Osteoblast (primary cell): ENCODE measurements around the gene KLHL41. TPM values are rescaled to one million over a fixed set of nuclear protein-coding genes. Genes with fewer than 3 reads are reported as not detected.

Experiments
- DNase-seq: peaks from one replicate; pipeline ENCODE4 v3.0.0; 2011; ENCODE audit warnings: low spot score, mixed read lengths; ENCODE audit not compliant: insufficient read length; ENCODE audit errors: missing footprints
- H2AFZ ChIP-seq: 2 replicates; pipeline ENCODE4 v1.6.0; 2011; ENCODE audit warnings: mild to moderate bottlenecking, low read length
- H3K27ac ChIP-seq: 2 replicates; pipeline ENCODE4 v1.5.1; 2011; ENCODE audit warnings: mild to moderate bottlenecking, low read depth, low read length, moderate library complexity
- H3K27me3 ChIP-seq: 2 replicates; pipeline ENCODE4 v1.6.0; 2012; ENCODE audit warnings: mild to moderate bottlenecking, control low read depth, inconsistent platforms, low read length, moderate library complexity; ENCODE audit not compliant: insufficient read depth
- H3K36me3 ChIP-seq: 2 replicates; pipeline ENCODE4 v1.5.1; 2011; ENCODE audit warnings: mild to moderate bottlenecking, low read length, control low read depth, moderate library complexity; ENCODE audit not compliant: insufficient read depth
- H3K4me1 ChIP-seq: 2 replicates; pipeline ENCODE4 v1.5.1; 2011; ENCODE audit warnings: mild to moderate bottlenecking, low read length, control low read depth, moderate library complexity; ENCODE audit not compliant: insufficient read depth
- H3K4me2 ChIP-seq: 2 replicates; pipeline ENCODE4 v1.6.0; 2011; ENCODE audit warnings: mild to moderate bottlenecking, low read length; ENCODE audit not compliant: insufficient read depth
- H3K4me3 ChIP-seq: fragments of 200-600 bp; sonication (generic); 3 replicates; pipeline ENCODE4 v1.5.1; 2012; ENCODE audit warnings: mild to moderate bottlenecking, low read length, inconsistent platforms; ENCODE audit not compliant: insufficient read depth
- H3K79me2 ChIP-seq: 2 replicates; pipeline ENCODE4 v1.6.0; 2012; ENCODE audit warnings: mild to moderate bottlenecking, low read length, control low read depth, inconsistent platforms; ENCODE audit not compliant: insufficient read depth
- H3K9me3 ChIP-seq: 2 replicates; pipeline ENCODE4 v1.5.1; 2011; ENCODE audit warnings: low read depth, low read length, control low read depth
- H4K20me1 ChIP-seq: 2 replicates; pipeline ENCODE4 v1.6.0; 2012; ENCODE audit warnings: mild to moderate bottlenecking, low read length, control low read depth; ENCODE audit not compliant: insufficient read depth
- total RNA-seq: library from RNA; depleted of rRNA; stranded (reverse); fragments of >200 nt; gene quantifications from 2 replicates; pipeline ENCODE4 v1.2.3, GENCODE V29; 2012
- TF ChIP-seq, protein P1 (sequence below): IDR thresholded peaks from 2 replicates; pipeline ENCODE4 v1.5.1; 2011; ENCODE audit warnings: mild to moderate bottlenecking, low read depth, low read length, moderate library complexity; ENCODE audit errors: extremely low read depth

KLHL41 gene
- total RNA-seq, 1 donor = 1.1 TPM

- Histone ChIP-seq H4K20me1 (no peaks in the 10 kb centered on the region), H3K27ac (no peak overlapping the region), H3K4me1 (no peaks in the 10 kb centered on the region), H3K36me3 (no peaks in the 10 kb centered on the region), H3K79me2 (no peaks in the 10 kb centered on the region), H2AFZ (no peak overlapping the region), H3K27me3 (no peaks in the 10 kb centered on the region), H3K9me3 (no peaks in the 10 kb centered on the region), H3K4me3 (no peak overlapping the region), H3K4me2 (no peak overlapping the region)
- TF ChIP-seq, protein P1, sequence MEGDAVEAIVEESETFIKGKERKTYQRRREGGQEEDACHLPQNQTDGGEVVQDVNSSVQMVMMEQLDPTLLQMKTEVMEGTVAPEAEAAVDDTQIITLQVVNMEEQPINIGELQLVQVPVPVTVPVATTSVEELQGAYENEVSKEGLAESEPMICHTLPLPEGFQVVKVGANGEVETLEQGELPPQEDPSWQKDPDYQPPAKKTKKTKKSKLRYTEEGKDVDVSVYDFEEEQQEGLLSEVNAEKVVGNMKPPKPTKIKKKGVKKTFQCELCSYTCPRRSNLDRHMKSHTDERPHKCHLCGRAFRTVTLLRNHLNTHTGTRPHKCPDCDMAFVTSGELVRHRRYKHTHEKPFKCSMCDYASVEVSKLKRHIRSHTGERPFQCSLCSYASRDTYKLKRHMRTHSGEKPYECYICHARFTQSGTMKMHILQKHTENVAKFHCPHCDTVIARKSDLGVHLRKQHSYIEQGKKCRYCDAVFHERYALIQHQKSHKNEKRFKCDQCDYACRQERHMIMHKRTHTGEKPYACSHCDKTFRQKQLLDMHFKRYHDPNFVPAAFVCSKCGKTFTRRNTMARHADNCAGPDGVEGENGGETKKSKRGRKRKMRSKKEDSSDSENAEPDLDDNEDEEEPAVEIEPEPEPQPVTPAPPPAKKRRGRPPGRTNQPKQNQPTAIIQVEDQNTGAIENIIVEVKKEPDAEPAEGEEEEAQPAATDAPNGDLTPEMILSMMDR = no peak
- no peak for DNase-seq
These were observed 11.4 kb downstream of the KLHL41 start for GRCh38 chr2:169520896-169521295.

DNA sequence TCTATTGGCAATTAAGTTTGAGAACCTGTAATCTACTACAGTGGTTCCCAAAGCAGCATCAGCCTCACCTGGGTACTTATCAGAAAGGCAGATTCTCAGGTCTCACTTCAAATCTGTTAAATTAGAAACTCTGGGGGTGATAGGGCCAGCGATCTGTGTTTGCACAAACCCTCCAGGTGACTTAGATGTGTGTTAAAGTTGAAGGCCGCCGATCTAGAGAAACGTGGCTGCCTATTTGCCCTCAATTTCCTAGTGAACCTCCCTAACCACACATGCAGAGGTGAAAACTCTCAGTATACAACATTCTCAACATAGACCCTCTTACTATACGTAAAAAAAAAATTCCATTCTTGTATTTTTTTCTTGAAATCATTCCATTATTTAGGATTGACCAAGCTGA lies 14.2 kb downstream of the KLHL41 start:
- H2AFZ ChIP-seq = no peak overlapping the region
- H3K4me3 ChIP-seq = no peak overlapping the region
- TF ChIP-seq, protein P1 = no peak
- DNase-seq = no peak
- no peaks in the 10 kb centered on the region for H3K9me3 ChIP-seq
- no peak overlapping the region for H3K27ac ChIP-seq
- no peak overlapping the region for H3K4me2 ChIP-seq
- H3K4me1 ChIP-seq = no peaks in the 10 kb centered on the region
- H3K36me3 ChIP-seq = peaks cover 4% of the 10 kb centered on the region
- H4K20me1 ChIP-seq = no peaks in the 10 kb centered on the region
- no peaks in the 10 kb centered on the region for H3K79me2 ChIP-seq
- H3K27me3 ChIP-seq = no peaks in the 10 kb centered on the region

DNA sequence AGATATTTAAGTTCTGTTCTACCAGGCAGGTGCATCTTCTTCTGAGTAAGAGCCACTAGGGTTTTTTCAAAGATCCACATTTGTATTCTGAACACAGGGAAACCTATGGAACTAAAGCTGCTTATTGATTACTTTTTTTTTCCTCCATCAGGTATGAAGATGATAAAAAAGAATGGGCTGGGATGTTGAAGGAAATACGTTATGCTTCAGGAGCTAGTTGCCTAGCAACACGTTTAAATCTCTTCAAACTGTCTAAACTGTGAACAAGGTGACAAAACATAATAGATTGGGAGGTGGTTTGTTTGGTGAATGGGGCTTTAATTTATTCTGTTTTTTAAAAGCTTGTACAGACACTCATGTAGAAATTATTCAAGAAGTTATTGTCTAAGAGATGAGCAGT lies 15.9 kb downstream of the KLHL41 start:
- no peak for DNase-seq
- Histone ChIP-seq H4K20me1 (no peaks in the 10 kb centered on the region), H2AFZ (no peak overlapping the region), H3K4me1 (no peaks in the 10 kb centered on the region), H3K4me3 (no peak overlapping the region), H3K4me2 (no peak overlapping the region), H3K9me3 (no peaks in the 10 kb centered on the region), H3K27me3 (no peaks in the 10 kb centered on the region), H3K36me3 (peaks cover 4% of the 10 kb centered on the region), H3K79me2 (no peaks in the 10 kb centered on the region), H3K27ac (no peak overlapping the region)
- TF ChIP-seq, protein P1 = no peak

DNA sequence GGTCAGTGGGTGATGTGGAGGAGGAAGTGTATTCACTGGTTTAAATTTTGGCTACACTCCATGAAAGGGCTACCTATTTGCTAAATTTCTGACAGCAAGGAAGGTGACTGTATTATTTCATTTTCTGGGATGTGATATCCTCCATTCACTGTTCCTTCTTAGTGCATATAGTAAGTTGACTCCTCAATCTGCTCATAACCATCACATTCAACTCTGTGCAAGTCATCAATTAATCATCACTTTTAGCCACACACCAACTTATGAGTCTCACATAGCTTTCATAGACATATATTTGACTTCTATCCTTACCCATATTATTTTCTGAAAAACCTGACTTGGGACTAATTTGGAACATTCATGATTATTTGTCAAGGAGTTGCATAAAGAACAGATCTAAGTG lies 16.9 kb downstream of the KLHL41 start:
- Histone ChIP-seq H3K27ac (no peak overlapping the region), H3K36me3 (peaks cover 4% of the 10 kb centered on the region), H3K4me3 (no peak overlapping the region), H3K79me2 (no peaks in the 10 kb centered on the region), H3K27me3 (no peaks in the 10 kb centered on the region), H3K4me2 (no peak overlapping the region), H2AFZ (no peak overlapping the region), H3K4me1 (no peaks in the 10 kb centered on the region), H3K9me3 (no peaks in the 10 kb centered on the region), H4K20me1 (no peaks in the 10 kb centered on the region)
- TF ChIP-seq, protein P1 = no peak
- no peak for DNase-seq
